GM21381 (cell line): ENCODE measurements around the gene ZFYVE28.
"Not testable (repeated sequence)": the region's sequence is repeated elsewhere in the genome, so short reads cannot be mapped to it uniquely, and the experiment has no call there.

Experiments used
- ATAC-seq: cut with Tn5 transposase; IDR thresholded peaks from one replicate; pipeline ENCODE4 v1.9.1; 2021; ENCODE audit warnings: mild to moderate bottlenecking, moderate library complexity; ENCODE audit not compliant: unreplicated experiment

ZFYVE28 gene

GRCh38 chr4:2446656-2447564 lies 28.5 kb upstream of the ZFYVE28 start:
- no peak for ATAC-seq

- no peak for ATAC-seq
Observed at GRCh38 chr4:2445571-2445970, 27.1 kb upstream of the ZFYVE28 start.

- no peak for ATAC-seq
Observed at GRCh38 chr4:2445130-2445529, 26.7 kb upstream of the ZFYVE28 start.

DNA sequence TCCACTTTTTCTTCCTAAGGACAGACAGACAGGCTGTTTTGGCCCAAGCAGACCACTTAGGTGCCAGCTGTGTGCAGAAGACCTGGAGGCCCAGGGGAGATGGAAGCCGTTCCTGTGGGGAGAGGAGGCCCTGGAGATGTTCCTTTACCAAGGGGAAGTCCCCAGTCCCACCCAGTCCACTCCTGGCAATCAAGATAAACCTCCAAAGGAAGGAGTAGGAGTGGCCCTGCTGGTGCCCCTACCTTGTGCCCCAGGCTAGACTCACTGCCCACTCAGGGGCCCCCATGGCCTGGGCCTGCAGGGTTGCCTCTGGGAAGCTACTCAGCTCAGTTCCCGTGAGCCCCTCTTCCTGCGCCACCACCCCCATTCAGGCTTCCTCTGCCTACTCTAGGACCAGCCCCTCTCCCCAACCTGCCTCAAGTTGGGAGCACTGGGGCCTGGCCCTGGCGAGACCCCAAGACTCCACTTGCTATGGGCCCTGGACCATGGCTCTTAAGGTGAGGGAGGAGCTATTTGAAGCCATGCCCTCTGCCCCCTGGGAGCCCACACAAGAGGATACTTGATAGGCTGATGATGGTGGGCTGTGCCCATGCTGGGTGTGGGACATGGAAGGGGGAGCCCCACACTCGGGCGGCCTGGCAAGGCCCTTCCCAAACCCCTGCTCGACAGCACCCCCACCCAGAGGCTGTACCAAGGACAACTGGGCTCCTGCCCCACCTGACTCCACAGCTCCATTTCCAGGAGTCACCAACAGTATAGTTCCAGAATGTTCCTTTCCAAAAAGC lies 25.7 kb upstream of the ZFYVE28 start:
- ATAC-seq: no peak

- no peak for ATAC-seq
Observed at GRCh38 chr4:2443061-2443730, 24.8 kb upstream of the ZFYVE28 start.

GRCh38 chr4:2442175-2442993 lies 23.9 kb upstream of the ZFYVE28 start:
- no peak for ATAC-seq

DNA sequence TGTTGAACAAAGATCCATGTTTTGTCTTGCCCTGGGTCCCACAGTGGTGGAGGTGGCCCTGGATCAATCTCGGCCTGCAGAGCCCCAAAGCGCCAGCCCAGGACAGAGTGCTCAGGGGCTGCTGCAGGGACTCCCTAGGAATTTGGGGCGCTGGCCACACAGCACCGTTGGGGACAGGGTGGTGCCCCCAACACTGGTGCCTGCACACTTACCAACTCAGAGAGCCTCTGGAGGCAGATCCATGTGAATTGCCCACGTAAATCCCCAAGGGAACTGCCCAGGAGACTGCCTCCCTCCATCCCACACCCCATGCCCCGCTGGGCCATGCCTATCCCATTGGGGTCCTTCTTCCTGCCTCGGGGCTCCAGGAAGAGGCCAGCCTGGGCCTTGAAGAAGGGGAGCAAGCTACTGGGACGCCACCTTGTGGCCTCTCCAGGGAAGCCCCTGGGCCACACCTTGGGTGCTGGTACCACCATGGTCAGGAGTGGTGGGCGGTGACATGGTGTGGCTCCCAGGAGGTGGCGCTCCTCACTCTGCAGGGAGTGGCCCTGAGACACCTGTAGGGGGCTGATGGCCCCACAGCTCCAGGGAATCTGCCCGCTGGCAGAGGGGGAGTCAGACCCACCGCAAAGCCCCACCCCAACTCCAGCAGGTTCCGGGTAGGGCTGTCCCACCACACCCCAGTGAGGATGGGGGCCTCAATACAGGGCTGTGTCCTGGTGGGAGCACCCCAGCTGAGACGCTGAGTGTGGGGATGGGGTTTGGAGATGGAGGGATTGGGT lies 23.1 kb upstream of the ZFYVE28 start:
- ATAC-seq: peak; percentile 85

DNA sequence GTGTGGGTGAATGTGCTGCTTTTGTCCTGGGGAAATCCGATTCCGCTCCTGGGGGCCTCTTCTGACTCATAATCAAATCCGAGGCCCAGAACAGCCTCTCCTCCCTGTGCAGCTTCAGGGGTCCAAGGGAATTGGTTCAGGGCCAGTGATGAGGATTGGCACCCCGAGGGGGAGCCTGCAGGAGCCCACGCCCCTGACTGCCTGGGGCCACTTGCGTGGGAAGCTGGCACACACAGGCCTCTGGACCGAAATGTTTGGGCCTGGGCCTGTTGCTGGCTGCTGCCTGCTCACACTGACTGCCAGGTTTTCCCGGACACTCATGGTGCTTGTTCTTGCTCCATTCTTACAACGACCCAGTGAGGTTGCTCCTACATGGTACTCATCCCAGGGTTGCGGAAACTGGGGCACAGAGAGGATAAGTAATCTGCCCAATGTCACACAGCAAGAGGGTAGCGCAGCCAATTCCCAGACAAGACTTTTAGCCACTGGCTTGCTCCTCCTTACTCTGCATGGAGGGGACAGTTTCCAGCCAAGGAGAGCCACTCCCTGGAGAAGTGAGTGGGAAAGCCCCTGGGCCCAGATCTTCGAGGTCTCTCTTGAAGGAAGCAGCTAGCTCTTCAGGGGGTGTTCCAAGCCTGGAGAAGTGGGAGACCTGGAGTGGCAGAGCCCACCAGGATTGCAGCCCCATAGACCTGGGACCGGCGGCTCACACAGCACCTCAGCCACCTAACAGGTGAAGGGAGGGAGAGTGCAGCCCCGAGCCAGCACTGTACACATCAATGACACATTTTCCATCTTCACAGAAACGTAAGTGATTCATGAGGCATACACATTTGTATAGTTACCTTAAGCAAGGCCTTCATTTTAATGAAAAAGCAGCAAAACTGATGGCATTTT lies 20.6 kb upstream of the ZFYVE28 start:
- ATAC-seq: no peak

DNA sequence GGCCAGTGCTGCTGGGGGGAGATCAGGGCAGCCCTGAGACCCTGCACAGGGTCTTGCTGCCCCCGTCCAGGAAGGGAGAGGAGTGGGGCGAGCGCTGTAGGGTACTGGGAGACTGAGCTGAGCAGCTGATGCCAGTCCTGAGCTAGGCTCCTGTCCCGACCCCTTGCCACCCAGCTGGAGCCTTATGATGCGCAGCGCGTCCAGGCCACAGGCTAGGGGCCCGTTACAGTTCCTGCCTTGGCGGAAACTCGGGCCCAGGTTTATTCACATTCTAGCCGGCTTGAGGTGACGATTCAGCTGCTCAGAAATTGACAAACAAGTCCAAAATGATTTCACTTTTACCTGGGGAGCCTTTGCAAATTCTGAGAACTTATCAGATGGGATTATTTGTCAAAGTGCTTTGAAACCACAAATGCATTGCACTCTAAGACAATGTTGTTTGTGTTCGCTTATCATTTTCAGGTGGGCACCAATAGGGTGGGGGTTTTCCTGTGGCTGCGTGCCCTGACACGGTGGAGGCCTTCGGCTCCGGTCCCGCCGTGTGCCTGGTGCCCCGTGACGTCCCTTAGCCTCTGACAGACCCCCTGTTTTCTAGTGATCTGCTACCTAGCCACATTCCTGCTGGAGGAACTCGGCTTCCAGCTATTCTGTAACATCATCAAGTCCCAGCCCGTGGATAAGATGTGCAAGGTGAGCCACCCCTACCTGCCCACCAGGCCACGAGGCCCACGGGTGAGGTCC lies 19.2 kb upstream of the ZFYVE28 start:
- ATAC-seq: no peak

GRCh38 chr4:2436761-2437474 lies 18.5 kb upstream of the ZFYVE28 start:
- no peak for ATAC-seq

DNA sequence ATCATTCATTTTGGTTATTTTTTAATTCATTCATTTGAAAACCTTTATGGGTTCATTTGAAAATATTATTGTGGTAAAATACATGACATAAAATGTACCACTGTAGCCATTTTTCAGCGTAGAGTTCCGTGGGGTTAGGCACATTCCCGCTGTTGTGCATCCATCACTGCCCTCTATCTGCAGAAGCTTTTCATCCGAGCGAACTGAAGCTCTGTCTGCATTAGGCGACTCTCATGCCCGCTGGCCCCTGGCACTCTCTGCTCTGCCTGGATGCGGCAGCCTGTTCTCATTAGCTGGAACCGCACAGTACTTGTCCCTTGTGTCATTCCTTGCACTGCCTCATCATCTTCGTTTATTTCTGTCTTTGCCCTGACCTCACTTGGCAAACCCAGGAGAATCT lies 17.9 kb upstream of the ZFYVE28 start:
- ATAC-seq: no peak

DNA sequence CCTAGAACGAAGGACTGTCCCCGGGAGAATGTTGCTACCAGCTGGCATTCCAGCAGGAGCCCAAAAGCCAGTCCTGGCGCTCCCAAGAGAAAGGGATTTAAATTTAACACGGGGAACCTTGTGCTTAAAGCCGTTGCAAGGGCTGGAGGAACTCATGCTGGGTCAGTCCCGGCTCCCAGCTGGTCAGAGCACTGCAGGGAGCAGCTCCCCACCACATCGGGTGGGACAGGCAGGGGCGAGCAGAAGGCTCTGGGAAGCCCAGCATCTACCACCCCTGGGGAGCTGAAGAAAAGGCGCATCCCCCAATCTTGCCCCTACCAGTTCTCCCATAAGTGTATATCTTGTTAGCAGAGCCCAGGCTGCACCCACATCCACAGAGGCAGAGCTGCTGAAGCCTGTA lies 16.0 kb upstream of the ZFYVE28 start:
- no peak for ATAC-seq

DNA sequence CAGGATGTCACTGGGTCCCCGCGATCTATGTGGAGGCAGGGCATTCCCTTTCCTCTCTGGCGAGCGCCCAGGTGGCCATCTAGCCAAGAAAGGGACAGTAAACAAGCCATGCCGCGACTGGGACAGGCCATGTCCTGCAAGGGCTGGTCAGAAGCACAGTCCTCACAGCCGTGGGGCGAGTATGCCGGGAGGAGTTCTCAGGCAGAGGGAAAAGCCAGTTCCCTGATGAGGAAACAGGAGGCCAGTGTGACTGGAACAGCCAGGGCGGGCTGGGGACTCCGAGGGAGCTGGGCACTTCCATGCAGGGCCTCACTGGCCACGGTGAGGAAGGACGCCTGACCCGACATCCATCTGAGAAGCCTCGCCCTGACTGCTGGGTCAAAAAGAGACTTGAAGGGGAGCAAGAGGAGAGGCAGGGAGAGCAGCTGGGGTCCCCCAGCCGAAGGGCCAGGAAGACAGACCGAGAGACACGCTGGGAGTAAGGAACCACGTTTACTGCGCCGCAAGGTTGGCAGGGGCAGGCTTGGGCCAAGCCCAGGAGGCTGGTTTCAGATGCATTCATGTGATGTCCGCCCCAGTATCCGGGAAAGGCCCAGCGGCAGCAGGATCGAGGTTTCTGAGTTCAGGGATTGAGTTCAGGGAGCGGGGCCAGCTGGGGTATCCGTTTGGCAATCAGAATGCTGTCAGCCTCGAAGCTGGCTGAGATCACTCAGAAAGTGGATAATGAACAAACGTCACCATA lies 15.3 kb upstream of the ZFYVE28 start:
- ATAC-seq: no peak

- no peak for ATAC-seq
Observed at GRCh38 chr4:2432991-2433530, 14.6 kb upstream of the ZFYVE28 start.

DNA sequence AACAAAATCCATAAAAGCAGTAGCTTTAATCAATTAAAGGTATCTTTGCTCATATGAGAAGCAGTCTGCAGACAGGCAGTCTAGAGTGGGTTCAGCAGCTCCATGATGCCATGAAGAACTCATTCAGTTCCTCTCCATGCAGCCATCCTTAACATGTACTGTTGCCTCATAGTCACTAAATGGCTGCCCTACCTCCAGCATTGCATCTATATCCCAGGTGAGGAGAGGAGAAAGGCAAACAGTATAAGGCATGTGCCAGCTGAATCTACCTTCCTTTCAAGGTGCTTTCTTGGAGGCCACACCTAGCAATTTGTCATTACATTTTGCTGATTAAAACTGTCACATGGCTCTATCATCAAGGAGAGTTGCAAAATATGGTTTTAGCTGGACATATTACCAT lies 13.6 kb upstream of the ZFYVE28 start:
- no peak for ATAC-seq

GRCh38 chr4:2429945-2430757 lies 11.7 kb upstream of the ZFYVE28 start:
- not testable (repeated sequence) for ATAC-seq
